ENCODE results near the gene SERPINE2. TPM values are rescaled to one million over a fixed set of nuclear protein-coding genes. Genes with fewer than 3 reads are reported as not detected.

Gene SERPINE2, protein sequence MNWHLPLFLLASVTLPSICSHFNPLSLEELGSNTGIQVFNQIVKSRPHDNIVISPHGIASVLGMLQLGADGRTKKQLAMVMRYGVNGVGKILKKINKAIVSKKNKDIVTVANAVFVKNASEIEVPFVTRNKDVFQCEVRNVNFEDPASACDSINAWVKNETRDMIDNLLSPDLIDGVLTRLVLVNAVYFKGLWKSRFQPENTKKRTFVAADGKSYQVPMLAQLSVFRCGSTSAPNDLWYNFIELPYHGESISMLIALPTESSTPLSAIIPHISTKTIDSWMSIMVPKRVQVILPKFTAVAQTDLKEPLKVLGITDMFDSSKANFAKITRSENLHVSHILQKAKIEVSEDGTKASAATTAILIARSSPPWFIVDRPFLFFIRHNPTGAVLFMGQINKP
- total RNA-seq = 15.2 and 24.7 TPM in 2 replicates

DNA sequence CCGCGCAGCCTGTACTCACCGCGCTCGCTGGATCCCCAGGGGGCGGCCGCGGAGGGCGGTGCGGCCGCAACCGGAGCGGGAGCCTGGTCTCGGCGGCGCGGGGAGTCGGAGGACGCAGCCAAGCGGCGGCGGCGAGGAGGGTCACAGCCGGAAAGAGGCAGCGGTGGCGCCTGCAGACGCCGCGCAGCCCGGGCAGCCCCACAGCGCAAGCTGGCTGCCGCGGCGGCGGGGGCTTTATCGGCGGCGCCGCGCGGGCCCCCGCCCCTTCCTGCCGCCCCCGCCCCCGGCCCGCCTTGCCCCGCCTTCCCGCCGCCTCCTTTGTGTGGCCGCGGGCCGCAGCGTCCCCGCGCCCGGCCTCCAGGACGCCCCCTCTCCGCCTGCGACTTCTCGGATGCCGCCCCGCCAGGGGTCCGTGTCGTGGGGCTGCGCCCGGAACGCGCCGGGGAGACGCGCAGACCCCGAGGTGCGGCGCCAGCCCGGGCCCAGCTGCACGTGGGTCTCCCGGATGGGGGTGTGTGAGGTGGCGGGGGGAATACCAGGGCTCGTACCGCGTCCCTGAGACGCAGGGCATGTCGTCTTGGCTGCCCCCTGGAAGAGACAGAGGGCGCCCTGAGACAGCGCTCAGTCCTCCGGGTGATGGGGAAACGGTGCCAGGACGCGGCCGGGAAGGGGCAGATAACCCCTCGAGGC, at the start of gene SERPINE2:
TSS of gene SERPINE2 (minus strand) at position 207 of the 690 bp plus-strand sequence. CDS start 37,386 bp downstream, outside the sequence.

DNA sequence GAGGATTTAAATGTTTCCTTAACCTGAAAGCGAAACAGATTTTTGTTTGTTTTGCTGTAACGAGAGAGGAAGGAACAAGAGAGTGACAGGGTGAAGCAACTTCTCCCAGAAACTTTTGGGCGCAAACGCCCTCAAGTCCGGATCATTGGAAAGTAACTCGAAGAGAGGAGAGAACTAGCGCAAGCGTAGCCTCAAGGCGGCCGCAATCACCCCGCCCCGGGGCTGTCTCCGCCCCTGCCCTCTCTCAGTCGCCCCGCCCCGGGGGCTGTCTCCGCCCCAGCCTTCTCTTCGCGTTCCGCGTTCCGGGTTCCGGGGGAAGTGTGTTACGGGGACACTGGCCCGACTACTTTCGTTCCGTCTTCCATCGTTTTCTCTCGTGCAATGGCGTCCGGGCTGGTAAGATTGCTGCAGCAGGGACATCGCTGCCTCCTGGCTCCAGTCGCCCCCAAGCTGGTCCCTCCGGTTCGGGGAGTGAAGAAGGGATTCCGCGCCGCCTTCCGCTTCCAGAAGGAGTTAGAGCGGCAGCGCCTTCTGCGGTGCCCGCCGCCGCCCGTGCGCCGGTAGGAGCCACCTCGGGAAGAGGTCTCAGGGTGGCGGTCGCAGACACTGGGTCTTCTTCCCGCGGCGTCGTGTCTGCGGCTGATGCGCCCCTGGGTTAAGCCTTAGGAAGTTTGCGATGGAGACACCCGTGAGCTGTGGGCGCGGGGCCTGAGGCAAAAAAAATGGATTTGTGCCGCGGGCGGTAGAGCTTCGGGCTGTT, 81.8 kb downstream of the SERPINE2 start, which contains the start of gene MRPL44:
TSS of gene MRPL44 (plus strand) at position 372 of the 760 bp plus-strand sequence. CDS start at position 382, 10 bp downstream.

GRCh38 chr2:223944703-223945531, 94.2 kb downstream of the SERPINE2 start, which contains the start of gene WDFY1:
TSS of gene WDFY1 (minus strand) at chr2:223945335. CDS start at chr2:223945284, 51 bp downstream.

Other genes starting within 250 kb of the SERPINE2 start
- 2.9 and 3.7 TPM in 2 replicates for gene AP1S3, start 201.7 kb downstream of the SERPINE2 start, total RNA-seq
- gene WDFY1, start 94.0 kb downstream of the SERPINE2 start, total RNA-seq = 73.6 and 75.8 TPM in 2 replicates
- 48.1 and 50.9 TPM in 2 replicates for gene MRPL44, start 81.8 kb downstream of the SERPINE2 start, total RNA-seq